Keratinocyte (primary cell): ENCODE results near the gene ESX1. TPM values are rescaled to one million over a fixed set of nuclear protein-coding genes. Genes with fewer than 3 reads are reported as not detected.

Source experiments
- DNase-seq: peaks from one replicate; pipeline ENCODE4 v3.0.0-alpha.2; 2011; ENCODE audit warnings: low read depth, missing footprints, low spot score
- FAIRE-seq: peaks from 2 replicates; lab custom pipeline; 2011; peaks lifted over from hg19 to GRCh38; lab: Jason Lieb, UNC
- H2AFZ ChIP-seq: 2 replicates; pipeline ENCODE4 v1.6.0; 2012; ENCODE audit warnings: low read length, control low read depth, inconsistent platforms; ENCODE audit not compliant: control insufficient read depth
- H3K27ac ChIP-seq: 2 replicates; pipeline ENCODE4 v1.5.1; 2011; ENCODE audit warnings: low read length; ENCODE audit not compliant: control insufficient read depth, insufficient read depth
- H3K27me3 ChIP-seq: 3 replicates; pipeline ENCODE4 v1.6.0; 2011; ENCODE audit warnings: low read length; ENCODE audit not compliant: control insufficient read depth, insufficient read depth; ENCODE audit errors: extremely low read depth
- H3K36me3 ChIP-seq, 2 experiments: 2 replicates in 1 of 2; 3 replicates in 1 of 2; pipeline ENCODE4 v1.5.1; 2011; ENCODE audit warnings: low read length in 2 of 2, mild to moderate bottlenecking in 1 of 2; ENCODE audit not compliant: control insufficient read depth in 2 of 2, insufficient read depth in 2 of 2; ENCODE audit errors: extremely low read depth in 1 of 2
- H3K4me1 ChIP-seq: 3 replicates; pipeline ENCODE4 v1.5.1; 2011; ENCODE audit warnings: low read length; ENCODE audit not compliant: control insufficient read depth, insufficient read depth; ENCODE audit errors: extremely low read depth
- H3K4me2 ChIP-seq: 3 replicates; pipeline ENCODE4 v1.6.0; 2011; ENCODE audit warnings: low read depth, low read length; ENCODE audit not compliant: control insufficient read depth, insufficient read depth; ENCODE audit errors: extremely low read depth
- H3K4me3 ChIP-seq, 3 experiments: fragments of 200-600 bp in 1 of 3; sonication (generic) in 1 of 3; 2 replicates in 2 of 3; 3 replicates in 1 of 3; pipeline ENCODE4 v1.5.1; 2011 to 2016; ENCODE audit warnings: low read length in 3 of 3, mild to moderate bottlenecking in 3 of 3, control low read depth in 2 of 3, inconsistent platforms in 1 of 3, low read depth in 1 of 3, mixed read lengths in 1 of 3, mixed run types in 1 of 3, moderate library complexity in 1 of 3; ENCODE audit not compliant: control insufficient read depth in 2 of 3, insufficient read depth in 2 of 3; ENCODE audit errors: extremely low read depth in 1 of 3
- H3K79me2 ChIP-seq: 2 replicates; pipeline ENCODE4 v1.6.0; 2012; ENCODE audit warnings: low read length; ENCODE audit not compliant: control insufficient read depth, insufficient read depth
- H3K9ac ChIP-seq: 3 replicates; pipeline ENCODE4 v1.6.0; 2011; ENCODE audit warnings: low read length; ENCODE audit not compliant: control insufficient read depth, insufficient read depth; ENCODE audit errors: extremely low read depth
- H3K9me1 ChIP-seq: 3 replicates; pipeline ENCODE4 v1.6.0; 2011; ENCODE audit warnings: low read length; ENCODE audit not compliant: control insufficient read depth, insufficient read depth; ENCODE audit errors: extremely low read depth
- H3K9me3 ChIP-seq: 2 replicates; pipeline ENCODE4 v1.5.1; 2012; ENCODE audit warnings: low read depth, low read length; ENCODE audit not compliant: control insufficient read depth
- H4K20me1 ChIP-seq: 3 replicates; pipeline ENCODE4 v1.6.0; 2011; ENCODE audit warnings: low read length; ENCODE audit not compliant: control insufficient read depth, insufficient read depth; ENCODE audit errors: extremely low read depth
- CTCF ChIP-seq, 3 experiments: IDR thresholded peaks in 1 of 3; conservative IDR thresholded peaks in 1 of 3; optimal IDR thresholded peaks in 1 of 3; 2 replicates in 2 of 3; 3 replicates in 1 of 3; pipeline versions ENCODE3 to v1.5.1; 2011; ENCODE audit warnings: low read length in 3 of 3, mild to moderate bottlenecking in 3 of 3, moderate library complexity in 2 of 3, control low read depth in 1 of 3, inconsistent platforms in 1 of 3; ENCODE audit not compliant: insufficient read depth in 2 of 3; ENCODE audit errors: extremely low read depth in 1 of 3
- EZH2 ChIP-seq: IDR thresholded peaks from one replicate; pipeline ENCODE4 v1.6.1; 2012; ENCODE audit warnings: inconsistent platforms, mild to moderate bottlenecking, low read length, moderate library complexity
- dilution Hi-C: fragments of 300-500 bp; cut with MboI; formaldehyde crosslinking; loops from one replicate; pipeline ENCODE4 v1.7.0; 2020; ENCODE audit warnings: low sequenced_read_pairs; ENCODE audit not compliant: extremely low pct_ligation_motif_present
- polyA plus RNA-seq, 5 experiments: library from polyadenylated mRNA; depleted of rRNA in 3 of 5; stranded (reverse) in 3 of 5; stranded (forward) in 1 of 5; unstranded in 1 of 5; fragments of >200 nt; gene quantifications; 1 replicate in 1 of 5; 2 replicates in 3 of 5; 3 replicates in 1 of 5; pipeline versions ENCODE4 v1.2.1 to v1.2.3, GENCODE V29; 2011 to 2012; ENCODE audit warnings: missing spikeins in 2 of 5, low read depth in 1 of 5, low replicate concordance in 1 of 5

The ESX1 gene
- polyA plus RNA-seq, 1 donor (not counting 4 experiments of a cell fraction or from before 2014, with no cell fraction given) = not detected

GRCh38 chrX:104255465-104255864, 732 bp upstream of the ESX1 start:
- peaks cover 38% of the 10 kb centered on the region for H3K27me3 ChIP-seq
- DNase-seq (no peak), FAIRE-seq (no peak)
- no peak overlapping the region for H3K27ac ChIP-seq
- H3K4me2 ChIP-seq = peak overlapping the region; percentile 27
- H3K36me3 ChIP-seq = no peaks in the 10 kb centered on the region
- H3K79me2 ChIP-seq = no peaks in the 10 kb centered on the region
- H2AFZ ChIP-seq = no peak overlapping the region
- dilution Hi-C loops = no loop called here
- TF ChIP-seq CTCF (optimal IDR thresholded peaks at IDR 0.05 in 1 of 3, IDR thresholded peaks at IDR 0.05 in 1 of 3, conservative IDR thresholded peaks at IDR 0.05 in 1 of 3; ENCODE audit: extremely low read depth in 1 of 3, insufficient read depth in 2 of 3, low read length in 3 of 3) (no peak), EZH2 (peak; percentile 73)
- no peaks in the 10 kb centered on the region for H3K4me1 ChIP-seq
- no peak overlapping the region for H3K4me3 ChIP-seq
- H3K9me1 ChIP-seq = no peaks in the 10 kb centered on the region
- no peaks in the 10 kb centered on the region for H3K9me3 ChIP-seq
- no peaks in the 10 kb centered on the region for H4K20me1 ChIP-seq
- H3K9ac ChIP-seq = no peak overlapping the region

GRCh38 chrX:104253567-104254441, 929 bp downstream of the ESX1 start:
- Histone ChIP-seq H3K27me3 (peaks cover 42% of the 10 kb centered on the region), H3K4me2 (peak overlapping the region; percentile 65), H3K36me3 (no peaks in the 10 kb centered on the region), H3K9me1 (no peaks in the 10 kb centered on the region), H3K4me3 (peak overlapping the region; percentile 12 to 67 (median 33)), H4K20me1 (no peaks in the 10 kb centered on the region), H3K9ac (no peak overlapping the region), H3K9me3 (no peaks in the 10 kb centered on the region), H2AFZ (no peak overlapping the region), H3K27ac (no peak overlapping the region), H3K4me1 (no peaks in the 10 kb centered on the region), H3K79me2 (no peaks in the 10 kb centered on the region)
- no peak for FAIRE-seq
- dilution Hi-C loops = no loop called here
- peak; percentile 22 for TF ChIP-seq EZH2
- TF ChIP-seq CTCF (optimal IDR thresholded peaks at IDR 0.05 in 1 of 3, IDR thresholded peaks at IDR 0.05 in 1 of 3, conservative IDR thresholded peaks at IDR 0.05 in 1 of 3; ENCODE audit: extremely low read depth in 1 of 3, insufficient read depth in 2 of 3, low read length in 3 of 3) = no peak
- no peak for DNase-seq
